CD14-positive monocyte (primary cell): ENCODE measurements around the gene MAT2A. TPM values are rescaled to one million over a fixed set of nuclear protein-coding genes. Genes with fewer than 3 reads are reported as not detected.

Experiments
- DNase-seq, 3 donors: peaks; one replicate each; pipeline ENCODE4 v3.0.0-alpha.2; 2011 to 2022
- H2AFZ ChIP-seq: 2 replicates; pipeline ENCODE4 v1.6.0; 2012; ENCODE audit warnings: mild to moderate bottlenecking, low read depth, low read length, inconsistent platforms; ENCODE audit not compliant: insufficient read depth, poor library complexity, severe bottlenecking
- H3K27ac ChIP-seq, 2 donors: 1 replicate in 1 of 2; 2 replicates in 1 of 2; pipeline ENCODE4 v1.5.1; 2012 to 2013; ENCODE audit warnings: low read length in 2 of 2, control low read depth in 1 of 2, inconsistent platforms in 1 of 2, low read depth in 1 of 2, mild to moderate bottlenecking in 1 of 2
- H3K27me3 ChIP-seq, 2 donors: one replicate each; pipeline versions ENCODE4 v1.6.0 to v1.6.1; 2011 to 2013; ENCODE audit warnings: low read length in 2 of 2; ENCODE audit not compliant: control insufficient read depth in 2 of 2, insufficient read depth in 2 of 2
- H3K36me3 ChIP-seq, 2 donors: replicated peaks in 1 of 2; 1 replicate in 1 of 2; 2 replicates in 1 of 2; pipeline versions ENCODE4 v1.5.1 to v1.6.1; 2012 to 2013; ENCODE audit warnings: low read length in 2 of 2, control low read depth in 1 of 2, inconsistent platforms in 1 of 2, mild to moderate bottlenecking in 1 of 2; ENCODE audit not compliant: insufficient read depth in 2 of 2, control insufficient read depth in 1 of 2
- H3K4me1 ChIP-seq, 2 donors: 1 replicate in 1 of 2; 2 replicates in 1 of 2; pipeline versions ENCODE4 v1.5.1 to v1.6.1; 2012 to 2013; ENCODE audit warnings: low read length in 2 of 2, control low read depth in 1 of 2, inconsistent platforms in 1 of 2, mild to moderate bottlenecking in 1 of 2, moderate library complexity in 1 of 2; ENCODE audit not compliant: insufficient read depth in 2 of 2, control insufficient read depth in 1 of 2
- H3K4me2 ChIP-seq: replicated peaks from 2 replicates; pipeline ENCODE3; 2012; ENCODE audit warnings: low read length, moderate library complexity, mild to moderate bottlenecking; ENCODE audit not compliant: poor library complexity, severe bottlenecking; ENCODE audit errors: extremely low read depth
- H3K4me3 ChIP-seq, 3 experiments: fragments of 200-600 bp in 1 of 3; sonication (generic) in 1 of 3; replicated peaks in 1 of 3; 1 replicate in 2 of 3; 2 replicates in 1 of 3; pipeline ENCODE4 v1.5.1; 2011 to 2013; ENCODE audit warnings: low read length in 3 of 3, mild to moderate bottlenecking in 3 of 3, control low read depth in 2 of 3, low read depth in 2 of 3, inconsistent platforms in 1 of 3, moderate library complexity in 1 of 3
- H3K79me2 ChIP-seq: 2 replicates; pipeline ENCODE4 v1.6.0; 2012; ENCODE audit warnings: mild to moderate bottlenecking, control low read depth, inconsistent platforms, low read length, moderate library complexity; ENCODE audit not compliant: insufficient read depth
- H3K9ac ChIP-seq: 2 replicates; pipeline ENCODE4 v1.6.0; 2017; ENCODE audit warnings: low read length, mild to moderate bottlenecking; ENCODE audit not compliant: insufficient read depth, poor library complexity, severe bottlenecking
- H3K9me3 ChIP-seq, 2 donors: replicated peaks in 1 of 2; 1 replicate in 1 of 2; 2 replicates in 1 of 2; pipeline versions ENCODE4 v1.5.1 to v1.6.1; 2012 to 2013; ENCODE audit warnings: low read length in 2 of 2, control low read depth in 1 of 2; ENCODE audit not compliant: control insufficient read depth in 1 of 2, insufficient read depth in 1 of 2
- H4K20me1 ChIP-seq: 2 replicates; pipeline ENCODE4 v1.6.0; 2012; ENCODE audit warnings: mild to moderate bottlenecking, low read length, control low read depth, moderate library complexity; ENCODE audit not compliant: insufficient read depth
- H3K27ac Mint-ChIP-seq, 7 donors: one replicate each; pipeline ENCODE4 v1.8.0; 2020; ENCODE audit warnings: mild to moderate bottlenecking in 7 of 7, mixed read lengths in 7 of 7, moderate library complexity in 6 of 7, inconsistent platforms in 2 of 7
- H3K27me3 Mint-ChIP-seq, 3 donors: one replicate each; pipeline ENCODE4 v1.8.0; 2021 to 2022; ENCODE audit warnings: low read depth in 3 of 3, mild to moderate bottlenecking in 3 of 3, mixed read lengths in 3 of 3, moderate library complexity in 3 of 3, inconsistent platforms in 1 of 3
- H3K36me3 Mint-ChIP-seq, 2 donors: one replicate each; pipeline ENCODE4 v1.8.0; 2020; ENCODE audit warnings: mixed read lengths in 2 of 2, inconsistent platforms in 1 of 2, mild to moderate bottlenecking in 1 of 2
- H3K4me1 Mint-ChIP-seq: one replicate; pipeline ENCODE4 v1.8.0; 2020; ENCODE audit warnings: mild to moderate bottlenecking, mixed read lengths
- H3K4me3 Mint-ChIP-seq, 2 donors: one replicate each; pipeline ENCODE4 v1.8.0; 2020; ENCODE audit warnings: mild to moderate bottlenecking in 2 of 2, mixed read lengths in 2 of 2, moderate library complexity in 1 of 2
- H3K9me3 Mint-ChIP-seq, 7 donors: one replicate each; pipeline ENCODE4 v1.8.0; 2020 to 2022; ENCODE audit warnings: mixed read lengths in 7 of 7, mild to moderate bottlenecking in 6 of 7, moderate library complexity in 6 of 7, inconsistent platforms in 2 of 7
- WGBS: methylation state at CpG from one replicate; pipeline ENCODE4 v1.1.5; 2013; ENCODE audit warnings: missing lambda C conversion rate; ENCODE audit not compliant: insufficient coverage; 5-methylcytosine and 5-hydroxymethylcytosine counted together
- intact Hi-C, 2 donors: fragments of 100-400 bp; cut with micrococcal nuclease; formaldehyde crosslinking; loops; one replicate each; pipeline versions ENCODE4 v1.15.0 to v1.15.1; 2023
- polyA plus RNA-seq, 3 donors: library from polyadenylated mRNA; depleted of rRNA in 1 of 3; unstranded in 2 of 3; stranded (reverse) in 1 of 3; fragments of 300-500 nt in 2 of 3; fragments of >200 nt in 1 of 3; fragmentation: Illumina TruSeq in 2 of 3; gene quantifications; 1 replicate in 2 of 3; 2 replicates in 1 of 3; pipeline ENCODE4 v1.2.3, GENCODE V29; 2012 to 2021
- TF ChIP-seq, protein P1 (sequence below): fragments of 200-600 bp; IDR thresholded peaks from one replicate; pipeline ENCODE4 v1.8.0; 2022; ENCODE audit warnings: antibody characterized with exemption, mild to moderate bottlenecking

The MAT2A gene
- polyA plus RNA-seq, 3 donors = 97.0 to 454 (median 117) TPM

DNA sequence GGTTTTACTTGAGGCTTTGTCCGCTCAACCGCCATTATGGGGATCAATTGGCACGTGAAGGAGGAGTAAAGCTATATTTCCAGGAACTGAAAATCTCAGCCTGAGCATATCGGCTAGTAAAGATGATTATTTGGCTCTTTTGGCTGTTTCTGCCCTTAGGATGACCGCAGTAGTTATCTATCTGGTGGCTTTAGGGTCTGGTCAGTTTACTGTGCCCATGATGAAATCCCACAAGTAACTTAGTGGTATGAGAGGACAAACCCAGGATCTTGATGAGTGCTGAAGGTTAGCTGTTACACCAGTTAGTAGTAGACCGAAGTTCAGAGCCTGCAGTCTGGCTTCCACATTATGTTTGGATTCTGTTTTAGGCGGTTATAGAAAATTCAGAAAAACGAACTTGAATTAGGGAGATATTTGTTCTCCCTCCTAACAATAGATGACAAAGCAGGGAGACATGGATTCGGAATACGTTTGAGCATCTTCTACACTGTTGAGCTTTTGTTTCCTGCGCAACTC, 1.2 kb downstream of the MAT2A start:
- peaks cover 74% of the 10 kb centered on the region for H3K79me2 ChIP-seq
- Mint-ChIP-seq H3K27ac (peak overlapping the region in 6 of 7 donors; percentile 70 to 97 (median 92)), H3K27me3 (no peaks in the 10 kb centered on the region), H3K4me1 (peaks cover 44% of the 10 kb centered on the region), H3K4me3 (peak overlapping the region; percentile 91 to 95), H3K9me3 (no peaks in the 10 kb centered on the region), H3K36me3 (peaks cover 44 to 47% of the 10 kb centered on the region in 2 donors)
- TF ChIP-seq, protein P1, sequence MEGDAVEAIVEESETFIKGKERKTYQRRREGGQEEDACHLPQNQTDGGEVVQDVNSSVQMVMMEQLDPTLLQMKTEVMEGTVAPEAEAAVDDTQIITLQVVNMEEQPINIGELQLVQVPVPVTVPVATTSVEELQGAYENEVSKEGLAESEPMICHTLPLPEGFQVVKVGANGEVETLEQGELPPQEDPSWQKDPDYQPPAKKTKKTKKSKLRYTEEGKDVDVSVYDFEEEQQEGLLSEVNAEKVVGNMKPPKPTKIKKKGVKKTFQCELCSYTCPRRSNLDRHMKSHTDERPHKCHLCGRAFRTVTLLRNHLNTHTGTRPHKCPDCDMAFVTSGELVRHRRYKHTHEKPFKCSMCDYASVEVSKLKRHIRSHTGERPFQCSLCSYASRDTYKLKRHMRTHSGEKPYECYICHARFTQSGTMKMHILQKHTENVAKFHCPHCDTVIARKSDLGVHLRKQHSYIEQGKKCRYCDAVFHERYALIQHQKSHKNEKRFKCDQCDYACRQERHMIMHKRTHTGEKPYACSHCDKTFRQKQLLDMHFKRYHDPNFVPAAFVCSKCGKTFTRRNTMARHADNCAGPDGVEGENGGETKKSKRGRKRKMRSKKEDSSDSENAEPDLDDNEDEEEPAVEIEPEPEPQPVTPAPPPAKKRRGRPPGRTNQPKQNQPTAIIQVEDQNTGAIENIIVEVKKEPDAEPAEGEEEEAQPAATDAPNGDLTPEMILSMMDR = no peak
- H3K4me2 ChIP-seq = peak overlapping the region; percentile 92
- DNase-seq = no peak
- no peaks in the 10 kb centered on the region for H3K27me3 ChIP-seq
- WGBS = 0% methylated on average over 8 of the region's 11 CpGs
- no peak overlapping the region for H2AFZ ChIP-seq
- H4K20me1 ChIP-seq = peaks cover 62% of the 10 kb centered on the region
- peak overlapping the region; percentile 87 for H3K9ac ChIP-seq
- peaks cover 37 to 48% of the 10 kb centered on the region in 2 donors for H3K36me3 ChIP-seq
- H3K9me3 ChIP-seq = no peaks in the 10 kb centered on the region
- peak overlapping the region; percentile 88 to 98 for H3K27ac ChIP-seq
- peaks cover 33 to 53% of the 10 kb centered on the region in 2 donors for H3K4me1 ChIP-seq
- H3K4me3 ChIP-seq = peak overlapping the region; percentile 68 to 99 (median 95)
- intact Hi-C loops = no loop called here

DNA sequence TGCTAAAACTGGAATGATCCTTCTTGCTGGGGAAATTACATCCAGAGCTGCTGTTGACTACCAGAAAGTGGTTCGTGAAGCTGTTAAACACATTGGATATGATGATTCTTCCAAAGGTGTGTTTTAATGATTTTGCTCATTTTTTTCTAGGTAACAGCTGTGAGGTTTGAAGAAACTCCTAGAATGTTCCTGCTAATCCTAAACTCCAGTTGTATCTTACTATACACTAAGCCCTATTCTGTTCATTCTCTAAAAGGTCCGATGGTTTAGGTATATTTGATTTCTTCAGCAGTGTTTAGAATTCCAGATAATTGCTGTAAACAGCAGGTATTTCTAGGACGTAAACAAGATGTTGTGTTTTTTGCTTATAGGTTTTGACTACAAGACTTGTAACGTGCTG, 2.3 kb downstream of the MAT2A start:
- peaks cover 35% of the 10 kb centered on the region for H3K4me1 Mint-ChIP-seq
- Histone ChIP-seq H2AFZ (no peak overlapping the region), H3K4me3 (peak overlapping the region in 2 of 3 experiments; percentile 95 to 99), H3K27me3 (no peaks in the 10 kb centered on the region), H3K4me2 (peak overlapping the region; percentile 92), H3K9ac (no peak overlapping the region), H4K20me1 (peaks cover 72% of the 10 kb centered on the region), H3K27ac (peak overlapping the region in 1 of 2 donors; percentile 88), H3K9me3 (no peaks in the 10 kb centered on the region), H3K4me1 (peaks cover 27 to 45% of the 10 kb centered on the region in 2 donors), H3K79me2 (peaks cover 69% of the 10 kb centered on the region), H3K36me3 (peaks cover 46 to 58% of the 10 kb centered on the region in 2 donors)
- TF ChIP-seq, protein P1 = no peak
- H3K4me3 Mint-ChIP-seq = no peak overlapping the region
- intact Hi-C loops = no loop called here
- no peaks in the 10 kb centered on the region for H3K27me3 Mint-ChIP-seq
- no peaks in the 10 kb centered on the region for H3K9me3 Mint-ChIP-seq
- peak overlapping the region in 1 of 7 donors; percentile 30 for H3K27ac Mint-ChIP-seq
- peaks cover 49 to 54% of the 10 kb centered on the region in 2 donors for H3K36me3 Mint-ChIP-seq
- DNase-seq = no peak
- WGBS = 37% methylated on average over 3 of the region's 4 CpGs
